Transverse colon (tissue), 4 donors: ENCODE results near the gene DDX23. TPM values are rescaled to one million over a fixed set of nuclear protein-coding genes. Genes with fewer than 3 reads are reported as not detected.
A peak's percentile ranks its signal among the peaks of the same experiment; 100 is the strongest.
"Not testable (repeated sequence)": the region's sequence is repeated elsewhere in the genome, so short reads cannot be mapped to it uniquely, and the experiment has no call there.

Experiments
- DNase-seq: peaks from one replicate; pipeline ENCODE4 v3.0.0-alpha.2; 2019
- H3K27ac ChIP-seq, 4 donors: fragments of 200-600 bp; sonication (generic); 2 replicates each; pipeline ENCODE4 v1.5.1; 2016 to 2018; ENCODE audit warnings: inconsistent platforms in 4 of 4
- H3K27me3 ChIP-seq: fragments of 200-600 bp; sonication (generic); 2 replicates; pipeline ENCODE4 v1.5.1; 2017; ENCODE audit warnings: inconsistent platforms
- H3K36me3 ChIP-seq, 4 donors: fragments of 200-600 bp; sonication (generic); 2 replicates each; pipeline ENCODE4 v1.5.1; 2017 to 2019; ENCODE audit warnings: inconsistent platforms in 4 of 4
- H3K4me1 ChIP-seq, 4 donors: fragments of 200-600 bp; sonication (generic); 2 replicates each; pipeline ENCODE4 v1.5.1; 2017 to 2020; ENCODE audit warnings: inconsistent platforms in 4 of 4
- H3K4me3 ChIP-seq, 4 donors: fragments of 200-600 bp; sonication (generic); 1 replicate in 1 of 4; 2 replicates in 3 of 4; pipeline versions ENCODE4 v1.5.1 to v1.6.1; 2017 to 2019; ENCODE audit warnings: inconsistent platforms in 4 of 4
- H3K9me3 ChIP-seq, 2 donors: fragments of 200-600 bp; sonication (generic); 2 replicates each; pipeline ENCODE4 v1.5.1; 2017 to 2019; ENCODE audit warnings: inconsistent platforms in 2 of 2
- EP300 ChIP-seq: sonication (generic); formaldehyde crosslinking; IDR thresholded peaks from one replicate; pipeline ENCODE4 v1.6.1; 2017; ENCODE audit warnings: antibody characterized with exemption, low read depth
- POLR2A ChIP-seq: fragments of 450-650 bp; IDR thresholded peaks from one replicate; pipeline ENCODE4 v1.6.1; 2016; ENCODE audit warnings: antibody characterized with exemption, mild to moderate bottlenecking, moderate library complexity
- POLR2AphosphoS5 ChIP-seq, 3 donors: sonication (generic); formaldehyde crosslinking; IDR thresholded peaks; one replicate each; pipeline ENCODE4 v1.6.1; 2016; ENCODE audit warnings: antibody characterized with exemption in 3 of 3
- WGBS, 2 donors: methylation state at CpG; one replicate each; pipeline ENCODE4 v1.1.5; 2018; ENCODE audit warnings: low coverage in 1 of 2; 5-methylcytosine and 5-hydroxymethylcytosine counted together
- in situ Hi-C, 4 donors: fragments of 200-750 bp; cut with MboI; loops; one replicate each; pipeline versions ENCODE4 v1.15.0 to v1.15.1; 2017; ENCODE audit warnings: low sequenced_read_pairs in 3 of 4, low pct_ligation_motif_present in 1 of 4, low pct_unique_long_range_greater_than_20kb in 1 of 4
- intact Hi-C: fragments of 100-400 bp; cut with DNase I; formaldehyde crosslinking; loops from one replicate; pipeline ENCODE4 v1.15.1; 2023; ENCODE audit warnings: low total_unique reads
- total RNA-seq, 4 donors: library from RNA; depleted of rRNA; stranded (reverse); fragments of >200 nt; gene quantifications; one replicate each; pipeline ENCODE4 v1.1.0, GENCODE V29; 2016
- TF ChIP-seq, protein P1 (sequence below), 5 experiments: fragments of 200-600 bp in 3 of 5; fragments of 450-650 bp in 2 of 5; sonication (generic) in 3 of 5; IDR thresholded peaks; 1 replicate in 2 of 5; 2 replicates in 3 of 5; pipeline ENCODE4 v1.5.1; 2016 to 2017; ENCODE audit warnings: antibody characterized with exemption in 5 of 5, inconsistent platforms in 3 of 5, mild to moderate bottlenecking in 2 of 5, moderate library complexity in 1 of 5

The DDX23 gene
- total RNA-seq, 4 donors from 2014 or later = 82.9 to 143 (median 83.9) TPM

DNA sequence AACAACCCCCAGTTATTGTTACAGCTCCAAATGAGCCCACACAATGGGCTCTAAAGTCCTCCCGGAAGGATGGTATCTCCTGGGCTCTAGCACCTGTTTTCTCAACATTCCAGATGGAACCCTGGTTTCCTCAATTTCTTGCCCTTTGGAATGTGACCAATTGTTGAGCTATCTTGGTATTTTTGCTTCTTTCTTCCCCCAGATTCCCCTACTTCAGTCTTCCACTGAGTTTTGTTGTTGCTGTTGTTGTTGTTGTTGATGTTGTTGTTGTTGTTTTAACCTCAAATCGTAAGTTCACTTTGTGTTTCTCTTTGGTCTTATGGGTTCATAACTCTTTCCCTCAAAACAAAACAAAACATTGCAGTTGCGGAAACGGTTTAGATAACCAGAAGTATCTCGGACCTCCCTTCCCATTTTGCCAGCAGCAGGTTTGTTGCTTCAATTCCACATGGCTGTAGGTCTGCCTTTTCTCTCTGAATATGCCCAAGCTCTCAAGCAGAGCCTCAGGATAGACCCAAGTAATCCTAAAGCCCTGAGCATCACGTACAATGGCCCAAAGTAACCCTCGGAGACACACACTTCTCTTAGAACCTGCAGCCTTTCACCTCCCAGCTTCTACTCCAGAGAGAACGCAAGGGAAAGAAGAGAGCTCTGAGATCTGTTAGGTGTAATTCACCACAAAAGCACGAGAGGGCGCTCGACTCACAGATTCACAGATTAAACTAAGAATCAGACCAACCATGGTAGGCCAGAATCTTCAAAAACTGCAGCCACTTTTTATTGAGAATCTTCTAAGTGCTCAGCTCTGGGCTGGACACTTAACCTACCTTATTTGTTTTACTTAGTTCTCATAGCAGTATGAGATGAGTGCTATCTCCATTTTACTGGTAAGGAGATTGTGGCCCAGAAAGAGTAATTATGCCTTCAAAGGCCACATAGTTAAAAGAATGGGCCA is 1.0 kb upstream of the DDX23 start:
- Histone ChIP-seq H3K4me3 (peak overlapping the region; percentile 9 to 98 (median 76)), H3K27ac (peak overlapping the region; percentile 80 to 95 (median 88)), H3K9me3 (no peaks in the 10 kb centered on the region), H3K36me3 (no peaks in the 10 kb centered on the region), H3K4me1 (peaks cover 10 to 27% (median 19%) of the 10 kb centered on the region in 4 donors), H3K27me3 (no peaks in the 10 kb centered on the region)
- peak; percentile 94 for DNase-seq
- in situ Hi-C loops (no loop called here), intact Hi-C loops (loop anchor here (10.0 kb wide), 1 partner anchor 82 kb away; no protein-coding TSS in a partner anchor)
- TF ChIP-seq, protein P1, sequence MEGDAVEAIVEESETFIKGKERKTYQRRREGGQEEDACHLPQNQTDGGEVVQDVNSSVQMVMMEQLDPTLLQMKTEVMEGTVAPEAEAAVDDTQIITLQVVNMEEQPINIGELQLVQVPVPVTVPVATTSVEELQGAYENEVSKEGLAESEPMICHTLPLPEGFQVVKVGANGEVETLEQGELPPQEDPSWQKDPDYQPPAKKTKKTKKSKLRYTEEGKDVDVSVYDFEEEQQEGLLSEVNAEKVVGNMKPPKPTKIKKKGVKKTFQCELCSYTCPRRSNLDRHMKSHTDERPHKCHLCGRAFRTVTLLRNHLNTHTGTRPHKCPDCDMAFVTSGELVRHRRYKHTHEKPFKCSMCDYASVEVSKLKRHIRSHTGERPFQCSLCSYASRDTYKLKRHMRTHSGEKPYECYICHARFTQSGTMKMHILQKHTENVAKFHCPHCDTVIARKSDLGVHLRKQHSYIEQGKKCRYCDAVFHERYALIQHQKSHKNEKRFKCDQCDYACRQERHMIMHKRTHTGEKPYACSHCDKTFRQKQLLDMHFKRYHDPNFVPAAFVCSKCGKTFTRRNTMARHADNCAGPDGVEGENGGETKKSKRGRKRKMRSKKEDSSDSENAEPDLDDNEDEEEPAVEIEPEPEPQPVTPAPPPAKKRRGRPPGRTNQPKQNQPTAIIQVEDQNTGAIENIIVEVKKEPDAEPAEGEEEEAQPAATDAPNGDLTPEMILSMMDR (IDR thresholded peaks at IDR 0.05) = peak; percentile 84 to 97 (median 90)
- no peak for TF ChIP-seq POLR2A
- WGBS, 2 donors = 1% methylated on average over 9 to 11 of the region's 11 CpGs

DNA sequence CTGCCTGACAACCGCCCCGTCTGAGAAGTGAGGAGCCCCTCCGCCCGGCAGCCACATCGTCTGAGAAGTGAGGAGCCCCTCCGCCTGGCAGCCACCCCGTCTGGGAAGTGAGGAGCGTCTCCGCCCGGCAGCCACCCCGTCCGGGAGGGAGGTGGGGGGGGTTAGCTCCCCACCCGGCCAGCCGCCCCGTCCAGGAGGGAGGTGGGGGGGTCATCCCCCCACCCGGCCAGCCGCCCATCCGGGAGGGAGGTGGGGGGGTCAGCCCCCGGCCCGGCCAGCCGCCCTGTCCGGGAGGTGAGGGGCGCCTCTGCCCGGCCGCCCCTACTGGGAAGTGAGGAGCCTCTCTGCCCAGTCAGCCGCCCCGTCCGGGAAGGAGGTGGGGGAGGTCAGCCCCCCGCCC is 9.9 kb downstream of the DDX23 start:
- DNase-seq, H3K27ac ChIP-seq, H3K9me3 ChIP-seq, H3K4me3 ChIP-seq, H3K27me3 ChIP-seq, intact Hi-C loops, H3K4me1 ChIP-seq, in situ Hi-C loops: not testable (repeated sequence)
- peaks cover 0 to 68% (median 32%) of the 10 kb centered on the region in 4 donors for H3K36me3 ChIP-seq
- 97% methylated on average over 6 of the region's 29 CpGs; no CpG with 5 or more reads in 1 of the 2 donors for WGBS, 2 donors

DNA sequence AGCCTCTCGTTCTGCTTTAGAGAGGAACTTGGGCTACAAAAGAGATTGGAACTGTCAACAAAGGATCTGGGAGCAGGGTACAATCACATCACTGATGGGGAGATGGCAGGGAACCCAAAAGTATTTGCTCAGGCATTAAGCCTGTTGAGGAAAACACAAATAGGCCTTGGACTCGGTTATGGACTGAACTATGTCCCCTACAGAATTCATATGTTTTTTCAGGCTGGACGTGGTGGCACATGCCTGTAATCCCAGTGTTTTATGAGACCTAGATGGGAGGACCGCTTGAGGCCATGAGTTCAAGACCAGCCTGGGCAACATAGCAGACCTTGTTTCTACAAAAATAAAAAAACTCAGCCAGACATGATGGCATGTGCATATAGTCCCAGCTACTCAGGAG is 13.9 kb downstream of the DDX23 start:
- 43 to 99% methylated on average over 1 to 4 of the region's 4 CpGs for WGBS, 2 donors
- no peaks in the 10 kb centered on the region for H3K9me3 ChIP-seq
- no peak overlapping the region for H3K27ac ChIP-seq
- no peaks in the 10 kb centered on the region for H3K27me3 ChIP-seq
- intact Hi-C loops (no loop called here), in situ Hi-C loops (no loop called here)
- DNase-seq = no peak
- TF ChIP-seq EP300 = no peak
- TF ChIP-seq, protein P1 (IDR thresholded peaks at IDR 0.05) = no peak
- peaks cover 0 to 76% (median 33%) of the 10 kb centered on the region in 4 donors for H3K36me3 ChIP-seq
- no peak overlapping the region for H3K4me3 ChIP-seq
- H3K4me1 ChIP-seq = no peaks in the 10 kb centered on the region

DNA sequence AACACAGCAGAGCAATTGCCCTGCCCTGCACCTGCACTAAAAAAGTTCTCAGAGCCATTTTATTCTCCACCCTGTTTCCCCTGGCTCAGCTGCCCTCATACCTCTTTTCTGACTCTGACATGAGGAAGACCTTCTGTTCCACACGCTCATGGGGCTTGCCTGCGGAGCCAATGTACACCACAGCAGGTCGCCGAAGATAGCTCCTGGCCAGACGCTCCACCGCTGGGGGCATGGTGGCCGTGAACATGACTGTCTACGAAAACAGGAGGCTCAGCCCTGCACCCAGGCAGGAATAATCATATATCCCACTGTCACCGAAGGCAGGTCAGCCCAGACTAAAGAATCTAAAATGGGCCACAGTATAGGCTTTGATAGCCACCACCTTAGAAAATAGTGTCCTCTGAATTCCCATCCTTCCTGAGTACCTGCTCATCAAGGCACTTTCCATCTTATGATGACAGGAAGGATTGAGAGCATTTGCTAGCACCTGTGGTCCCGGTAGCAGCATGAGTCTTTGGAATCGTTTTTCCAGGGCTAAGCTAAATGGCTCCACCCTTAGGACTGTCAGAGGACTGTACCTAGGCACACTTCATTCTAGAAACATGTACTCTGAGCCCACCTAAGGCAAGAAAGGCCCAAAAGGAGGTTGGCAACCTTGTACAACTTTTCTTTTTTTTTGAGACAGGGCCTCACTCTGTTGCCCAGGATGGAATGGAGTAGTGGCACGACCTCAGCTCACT is 19.5 kb downstream of the DDX23 start:
- WGBS, 2 donors = 91% methylated on average over 12 of the region's 12 CpGs; no CpG with 5 or more reads in 1 of the 2 donors
- in situ Hi-C loops = no loop called here
- H3K36me3 ChIP-seq = peaks cover 0 to 87% (median 36%) of the 10 kb centered on the region in 4 donors

More for the DNA sequence above, 19.5 kb downstream of the DDX23 start:
- TF ChIP-seq, protein P1 (IDR thresholded peaks at IDR 0.05) = no peak
- TF ChIP-seq EP300 (no peak), POLR2AphosphoS5 (IDR thresholded peaks at IDR 0.05) (no peak), POLR2A (no peak)
- intact Hi-C loops = no loop called here
- Histone ChIP-seq H3K9me3 (no peaks in the 10 kb centered on the region), H3K27me3 (no peaks in the 10 kb centered on the region), H3K4me3 (no peak overlapping the region), H3K4me1 (no peaks in the 10 kb centered on the region), H3K27ac (no peak overlapping the region)
- DNase-seq = no peak
